Measurements from ENCODE around the gene CLCN4.

- TF ChIP-seq CTCF (IDR thresholded peaks at IDR 0.05; ENCODE audit: low read length) (no peak), EZH2 (IDR thresholded peaks at IDR 0.05; ENCODE audit: borderline replicate concordance, low read length) (no peak)
Measured at GRCh38 chrX:10195425-10195824, 38.6 kb downstream of the CLCN4 start.

All from OCI-LY1 (cell line).